GM21526 (cell line): ENCODE results near the gene RNGTT.

ENCODE experiments used
- ATAC-seq: cut with Tn5 transposase; IDR thresholded peaks from one replicate; pipeline ENCODE4 v1.9.1; 2021; ENCODE audit warnings: moderate library complexity; ENCODE audit not compliant: unreplicated experiment, low FRiP score

RNGTT gene

GRCh38 chr6:88569959-88570358 is 393.5 kb downstream of the RNGTT start:
- ATAC-seq = no peak

- ATAC-seq = no peak
These were observed 395.7 kb downstream of the RNGTT start for GRCh38 chr6:88567696-88568095.

GRCh38 chr6:88566746-88567534 is 396.5 kb downstream of the RNGTT start:
- peak; percentile 74 for ATAC-seq

- no peak for ATAC-seq
These were observed 397.6 kb downstream of the RNGTT start for GRCh38 chr6:88565836-88566235.

GRCh38 chr6:88565409-88565811 is 398.0 kb downstream of the RNGTT start:
- no peak for ATAC-seq

GRCh38 chr6:88563277-88563625 is 400.2 kb downstream of the RNGTT start:
- no peak for ATAC-seq

- ATAC-seq = no peak
These were observed 400.8 kb downstream of the RNGTT start for GRCh38 chr6:88562353-88563276.

- ATAC-seq = no peak
These were observed 401.5 kb downstream of the RNGTT start for GRCh38 chr6:88561954-88562315.

GRCh38 chr6:88561034-88561953 is 402.1 kb downstream of the RNGTT start:
- no peak for ATAC-seq
